Choroid plexus epithelial cell (primary cell): ENCODE data around the gene AFG1L.
"Not testable (repeated sequence)": the region's sequence is repeated elsewhere in the genome, so short reads cannot be mapped to it uniquely, and the experiment has no call there.

Experiments used
- DNase-seq: peaks from one replicate; pipeline ENCODE4 v3.0.0-alpha.2; 2010; ENCODE audit warnings: low read depth
- H3K4me3 ChIP-seq: 2 replicates; pipeline ENCODE4 v1.5.1; 2011; ENCODE audit warnings: low read depth, mild to moderate bottlenecking, control low read depth, low read length, moderate library complexity
- CTCF ChIP-seq: conservative IDR thresholded peaks from 2 replicates; pipeline ENCODE4 v1.5.1; 2011; ENCODE audit warnings: low read depth, mild to moderate bottlenecking, control low read depth, inconsistent platforms, low read length, moderate library complexity

Gene AFG1L

GRCh38 chr6:108294727-108295625 lies at the start of gene AFG1L:
Gene AFG1L (plus strand): TSS chr6:108295054. CDS start chr6:108295080, 26 bp downstream.
- no peak for TF ChIP-seq CTCF
- peak within 1 kb of the TSS; percentile 98 for H3K4me3 ChIP-seq
- peak; percentile 91 for DNase-seq

GRCh38 chr6:108245095-108245494 lies 49.8 kb upstream of the AFG1L start:
- not testable (repeated sequence) for H3K4me3 ChIP-seq, DNase-seq

- no peak for DNase-seq
- no peak for TF ChIP-seq CTCF
- H3K4me3 ChIP-seq = no peak overlapping the region
Observed at GRCh38 chr6:108247965-108248536, 46.8 kb upstream of the AFG1L start.

- DNase-seq = peak; percentile 74
- peak; percentile 67 for TF ChIP-seq CTCF
- no peak overlapping the region for H3K4me3 ChIP-seq
Observed at GRCh38 chr6:108250240-108250866, 44.5 kb upstream of the AFG1L start.

GRCh38 chr6:108251252-108251651 lies 43.6 kb upstream of the AFG1L start:
- no peak for TF ChIP-seq CTCF
- DNase-seq = no peak
- no peak overlapping the region for H3K4me3 ChIP-seq

GRCh38 chr6:108252055-108252454 lies 42.8 kb upstream of the AFG1L start:
- no peak for TF ChIP-seq CTCF
- H3K4me3 ChIP-seq = no peak overlapping the region
- DNase-seq = no peak

- no peak for TF ChIP-seq CTCF
- H3K4me3 ChIP-seq = no peak overlapping the region
- no peak for DNase-seq
Observed at GRCh38 chr6:108253241-108253640, 41.6 kb upstream of the AFG1L start.
